SK-N-SH treated with all-trans-retinoic acid at 6 μM for 48 hours (cell line): ENCODE measurements around the gene TNRC6B.

ENCODE experiments used
- ARNTL ChIP-seq: fragments of 450-650 bp; formaldehyde crosslinking; IDR thresholded peaks from 2 replicates; pipeline ENCODE4 v1.5.0; 2020; ENCODE audit warnings: low read depth, mild to moderate bottlenecking, moderate library complexity, borderline replicate concordance
- BACH2 ChIP-seq: fragments of 250-450 bp; sonication (Bioruptor Pico); IDR thresholded peaks from 2 replicates; pipeline ENCODE4 v1.9.0; 2021; ENCODE audit warnings: mild to moderate bottlenecking, borderline replicate concordance
- CSDC2 ChIP-seq: fragments of 250-450 bp; sonication (Bioruptor Pico); IDR thresholded peaks from 2 replicates; pipeline ENCODE4 v1.5.0; 2020; ENCODE audit warnings: mild to moderate bottlenecking, moderate library complexity
- ISL1 ChIP-seq: fragments of 250-450 bp; sonication (Bioruptor Pico); IDR thresholded peaks from 2 replicates; pipeline ENCODE4 v2.1.2; 2022; ENCODE audit warnings: mild to moderate bottlenecking, moderate library complexity
- OSR1 ChIP-seq: fragments of 250-450 bp; sonication (Bioruptor Pico); IDR thresholded peaks from 2 replicates; pipeline ENCODE4 v1.8.0; 2022; ENCODE audit warnings: moderate library complexity, mild to moderate bottlenecking, inconsistent platforms
- PPARA ChIP-seq: fragments of 250-450 bp; sonication (Bioruptor Pico); IDR thresholded peaks from 2 replicates; pipeline ENCODE4 v1.5.0; 2020; ENCODE audit warnings: mild to moderate bottlenecking, borderline replicate concordance
- TCF4 ChIP-seq: fragments of 250-450 bp; sonication (Bioruptor Pico); IDR thresholded peaks from 2 replicates; pipeline ENCODE4 v1.8.0; 2021; ENCODE audit warnings: mild to moderate bottlenecking, moderate library complexity, borderline replicate concordance
- TOX ChIP-seq: fragments of 250-450 bp; sonication (Bioruptor Pico); IDR thresholded peaks from 2 replicates; pipeline ENCODE4 v1.8.0; 2021; ENCODE audit warnings: mild to moderate bottlenecking, moderate library complexity, borderline replicate concordance
- ZC3H10 ChIP-seq: fragments of 250-450 bp; sonication (Bioruptor Pico); IDR thresholded peaks from 2 replicates; pipeline ENCODE4 v1.5.1; 2021; ENCODE audit warnings: mild to moderate bottlenecking, moderate library complexity
- ZFP3 ChIP-seq: fragments of 250-450 bp; sonication (Bioruptor Pico); IDR thresholded peaks from 2 replicates; pipeline ENCODE4 v1.5.0; 2020; ENCODE audit warnings: mild to moderate bottlenecking, moderate library complexity
- ZNF565 ChIP-seq: fragments of 450-650 bp; formaldehyde crosslinking; conservative IDR thresholded peaks from 2 replicates; pipeline ENCODE4 v1.5.0; 2020; ENCODE audit warnings: low read depth, mild to moderate bottlenecking, moderate library complexity
- ZNF8 ChIP-seq: fragments of 450-650 bp; formaldehyde crosslinking; IDR thresholded peaks from 2 replicates; pipeline ENCODE4 v1.5.0; 2020; ENCODE audit warnings: mild to moderate bottlenecking, moderate library complexity
- TF ChIP-seq, protein P1 (sequence below): fragments of 250-450 bp; sonication (Bioruptor Pico); IDR thresholded peaks from 2 replicates; pipeline ENCODE4 v1.5.1; 2020; ENCODE audit warnings: low read depth, mild to moderate bottlenecking, moderate library complexity
- TF ChIP-seq, protein P2 (sequence below): fragments of 250-450 bp; sonication (Bioruptor Pico); IDR thresholded peaks from 2 replicates; pipeline ENCODE4 v1.8.0; 2020; ENCODE audit warnings: mild to moderate bottlenecking, moderate library complexity, borderline replicate concordance

DNA sequence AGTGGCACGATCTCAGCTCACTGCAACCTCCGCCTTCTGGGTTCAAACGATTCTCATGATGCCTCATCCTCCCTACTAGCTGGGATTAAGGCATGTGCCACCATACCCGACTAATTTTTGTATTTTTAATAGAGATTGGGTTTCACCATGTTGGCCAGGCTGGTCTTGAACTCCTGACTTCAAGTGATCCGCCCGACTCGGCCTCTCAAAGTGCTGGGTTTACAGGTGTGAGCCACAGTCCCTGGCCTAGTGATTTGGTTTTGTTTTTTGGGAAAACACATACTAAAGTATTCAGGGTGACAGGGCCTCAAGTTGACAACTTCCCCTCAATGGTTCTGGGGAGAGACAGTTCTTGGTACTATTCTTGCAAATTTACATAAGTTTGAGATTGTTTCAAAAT lies 22.1 kb downstream of the TNRC6B start:
- TF ChIP-seq, protein P1, sequence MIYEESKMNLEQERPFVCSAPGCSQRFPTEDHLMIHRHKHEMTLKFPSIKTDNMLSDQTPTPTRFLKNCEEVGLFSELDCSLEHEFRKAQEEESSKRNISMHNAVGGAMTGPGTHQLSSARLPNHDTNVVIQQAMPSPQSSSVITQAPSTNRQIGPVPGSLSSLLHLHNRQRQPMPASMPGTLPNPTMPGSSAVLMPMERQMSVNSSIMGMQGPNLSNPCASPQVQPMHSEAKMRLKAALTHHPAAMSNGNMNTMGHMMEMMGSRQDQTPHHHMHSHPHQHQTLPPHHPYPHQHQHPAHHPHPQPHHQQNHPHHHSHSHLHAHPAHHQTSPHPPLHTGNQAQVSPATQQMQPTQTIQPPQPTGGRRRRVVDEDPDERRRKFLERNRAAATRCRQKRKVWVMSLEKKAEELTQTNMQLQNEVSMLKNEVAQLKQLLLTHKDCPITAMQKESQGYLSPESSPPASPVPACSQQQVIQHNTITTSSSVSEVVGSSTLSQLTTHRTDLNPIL (CRISPR knock-in tag) = no peak
- TF ChIP-seq, protein P2, sequence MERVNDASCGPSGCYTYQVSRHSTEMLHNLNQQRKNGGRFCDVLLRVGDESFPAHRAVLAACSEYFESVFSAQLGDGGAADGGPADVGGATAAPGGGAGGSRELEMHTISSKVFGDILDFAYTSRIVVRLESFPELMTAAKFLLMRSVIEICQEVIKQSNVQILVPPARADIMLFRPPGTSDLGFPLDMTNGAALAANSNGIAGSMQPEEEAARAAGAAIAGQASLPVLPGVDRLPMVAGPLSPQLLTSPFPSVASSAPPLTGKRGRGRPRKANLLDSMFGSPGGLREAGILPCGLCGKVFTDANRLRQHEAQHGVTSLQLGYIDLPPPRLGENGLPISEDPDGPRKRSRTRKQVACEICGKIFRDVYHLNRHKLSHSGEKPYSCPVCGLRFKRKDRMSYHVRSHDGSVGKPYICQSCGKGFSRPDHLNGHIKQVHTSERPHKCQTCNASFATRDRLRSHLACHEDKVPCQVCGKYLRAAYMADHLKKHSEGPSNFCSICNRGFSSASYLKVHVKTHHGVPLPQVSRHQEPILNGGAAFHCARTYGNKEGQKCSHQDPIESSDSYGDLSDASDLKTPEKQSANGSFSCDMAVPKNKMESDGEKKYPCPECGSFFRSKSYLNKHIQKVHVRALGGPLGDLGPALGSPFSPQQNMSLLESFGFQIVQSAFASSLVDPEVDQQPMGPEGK (CRISPR knock-in tag) = no peak
- TF ChIP-seq ZNF565 (CRISPR knock-in tag) = no peak
- no peak for TF ChIP-seq BACH2 (CRISPR knock-in tag)
- TF ChIP-seq PPARA (CRISPR knock-in tag) = no peak
- no peak for TF ChIP-seq TOX (CRISPR knock-in tag)
- TF ChIP-seq ZC3H10 (CRISPR knock-in tag) = no peak
- no peak for TF ChIP-seq ARNTL (CRISPR knock-in tag)
- TF ChIP-seq ZFP3 = no peak
- no peak for TF ChIP-seq ISL1 (CRISPR knock-in tag)
- no peak for TF ChIP-seq OSR1 (CRISPR knock-in tag)
- no peak for TF ChIP-seq TCF4 (CRISPR knock-in tag)
- TF ChIP-seq CSDC2 (CRISPR knock-in tag) = no peak
- no peak for TF ChIP-seq ZNF8
